Calu3 (cell line): ENCODE results near the gene FOXP4. TPM values are rescaled to one million over a fixed set of nuclear protein-coding genes. Genes with fewer than 3 reads are reported as not detected.

ENCODE experiments used
- BruUV-seq: library from RNA; stranded (reverse); fragments of 400-500 nt; replicated peaks from 2 replicates; lab custom pipeline; 2021; lab: Mats Ljungman, UMichigan
- CTCF ChIA-PET: fragments of 300-600 bp; sonication (Branson Sonifier 250); formaldehyde crosslinking; loops from one replicate; lab custom pipeline; 2022; ENCODE audit warnings: antibody characterized with exemption; lab: Charles Lee
- DNase-seq: peaks from one replicate; pipeline ENCODE4 v3.0.0; 2022
- H3K27ac Mint-ChIP-seq: one replicate; pipeline ENCODE4 v1.8.0; 2022; ENCODE audit warnings: mixed read lengths; ENCODE audit not compliant: unreplicated experiment
- H3K27me3 Mint-ChIP-seq: one replicate; pipeline ENCODE4 v1.8.0; 2022; ENCODE audit warnings: mixed read lengths; ENCODE audit not compliant: unreplicated experiment
- H3K36me3 Mint-ChIP-seq: one replicate; pipeline ENCODE4 v1.8.0; 2022; ENCODE audit warnings: mild to moderate bottlenecking, moderate library complexity, mixed read lengths; ENCODE audit not compliant: insufficient read depth, unreplicated experiment
- H3K4me1 Mint-ChIP-seq: one replicate; pipeline ENCODE4 v1.8.0; 2022; ENCODE audit warnings: mild to moderate bottlenecking, low read depth, mixed read lengths; ENCODE audit not compliant: unreplicated experiment
- H3K4me3 Mint-ChIP-seq: one replicate; pipeline ENCODE4 v1.8.0; 2022; ENCODE audit warnings: mild to moderate bottlenecking, low read depth, moderate library complexity, mixed read lengths; ENCODE audit not compliant: unreplicated experiment
- H3K9me3 Mint-ChIP-seq: one replicate; pipeline ENCODE4 v1.8.0; 2022; ENCODE audit warnings: low read depth, mixed read lengths; ENCODE audit not compliant: unreplicated experiment
- CTCF ChIP-seq: fragments of 200-600 bp; IDR thresholded peaks from one replicate; pipeline ENCODE4 v1.8.0; 2022; ENCODE audit warnings: antibody characterized with exemption; ENCODE audit not compliant: unreplicated experiment
- intact Hi-C: fragments of 100-400 bp; cut with micrococcal nuclease; formaldehyde crosslinking; loops from one replicate; pipeline ENCODE4 v1.10.0; 2022; ENCODE audit not compliant: unreplicated experiment
- total RNA-seq: library from RNA; stranded (reverse); gene quantifications from 2 replicates; pipeline ENCODE4 v1.2.3, GENCODE V29; 2022

Gene FOXP4
- total RNA-seq, 1 experiment from 2014 or later, result 47.8 TPM

GRCh38 chr6:41509580-41509979 is 36.6 kb upstream of the FOXP4 start:
- no peak for DNase-seq
- H3K27ac Mint-ChIP-seq, result no peak overlapping the region
- CTCF ChIA-PET, result interaction anchor here (0.7 kb wide), 1 partner anchor 43 kb away, joined by 6 read pairs; no protein-coding TSS in a partner anchor
- H3K4me3 Mint-ChIP-seq, result no peak overlapping the region
- TF ChIP-seq CTCF, result no peak
- H3K4me1 Mint-ChIP-seq, result peaks cover 13% of the 10 kb centered on the region
- intact Hi-C loops, result no loop called here
- H3K36me3 Mint-ChIP-seq, result peaks cover 4% of the 10 kb centered on the region
- BruUV-seq, result no TSS peak
- peaks cover 96% of the 10 kb centered on the region for H3K27me3 Mint-ChIP-seq
- peaks cover 2% of the 10 kb centered on the region for H3K9me3 Mint-ChIP-seq

- no peak for TF ChIP-seq CTCF
- no TSS peak for BruUV-seq
- no peak overlapping the region for H3K4me3 Mint-ChIP-seq
- no peak overlapping the region for H3K27ac Mint-ChIP-seq
- H3K27me3 Mint-ChIP-seq, result peaks cover 82% of the 10 kb centered on the region
- no peaks in the 10 kb centered on the region for H3K36me3 Mint-ChIP-seq
- CTCF ChIA-PET, result no interaction called here
- no peaks in the 10 kb centered on the region for H3K4me1 Mint-ChIP-seq
- intact Hi-C loops, result no loop called here
- DNase-seq, result no peak
- peaks cover 2% of the 10 kb centered on the region for H3K9me3 Mint-ChIP-seq
Measured at GRCh38 chr6:41511443-41512060, 34.6 kb upstream of the FOXP4 start.

- DNase-seq, result no peak
- Mint-ChIP-seq H3K9me3 (peaks cover 2% of the 10 kb centered on the region), H3K27ac (no peak overlapping the region), H3K27me3 (peaks cover 75% of the 10 kb centered on the region), H3K4me3 (no peak overlapping the region), H3K36me3 (no peaks in the 10 kb centered on the region), H3K4me1 (no peaks in the 10 kb centered on the region)
- no peak for TF ChIP-seq CTCF
- BruUV-seq, result no TSS peak
- CTCF ChIA-PET, result no interaction called here
- intact Hi-C loops, result no loop called here
Measured at GRCh38 chr6:41512146-41512701, 34.0 kb upstream of the FOXP4 start.

GRCh38 chr6:41515995-41516394 is 30.2 kb upstream of the FOXP4 start:
- no TSS peak for BruUV-seq
- peaks cover 26% of the 10 kb centered on the region for H3K4me1 Mint-ChIP-seq

More at GRCh38 chr6:41515995-41516394, 30.2 kb upstream of the FOXP4 start:
- TF ChIP-seq CTCF, result no peak
- DNase-seq, result no peak
- Mint-ChIP-seq H3K9me3 (no peaks in the 10 kb centered on the region), H3K4me3 (no peak overlapping the region), H3K36me3 (no peaks in the 10 kb centered on the region), H3K27ac (no peak overlapping the region), H3K27me3 (peaks cover 37% of the 10 kb centered on the region)
- intact Hi-C loops, result no loop called here
- CTCF ChIA-PET, result interaction anchor here (0.5 kb wide), 1 partner anchor 259 kb away, joined by 9 read pairs; no protein-coding TSS in a partner anchor
